Measurements from ENCODE around the gene WDR35.

WDR35 gene

GRCh38 chr2:19989667-19990415 lies at the start of gene WDR35:
WDR35 (minus strand) TSS chr2:19990105; CDS start chr2:19990015, 90 bp downstream.
- peak within 1 kb of the TSS; percentile 75 for H3K4me3 ChIP-seq (ENCODE audit: low read depth, low read length)
- TF ChIP-seq, protein P1, sequence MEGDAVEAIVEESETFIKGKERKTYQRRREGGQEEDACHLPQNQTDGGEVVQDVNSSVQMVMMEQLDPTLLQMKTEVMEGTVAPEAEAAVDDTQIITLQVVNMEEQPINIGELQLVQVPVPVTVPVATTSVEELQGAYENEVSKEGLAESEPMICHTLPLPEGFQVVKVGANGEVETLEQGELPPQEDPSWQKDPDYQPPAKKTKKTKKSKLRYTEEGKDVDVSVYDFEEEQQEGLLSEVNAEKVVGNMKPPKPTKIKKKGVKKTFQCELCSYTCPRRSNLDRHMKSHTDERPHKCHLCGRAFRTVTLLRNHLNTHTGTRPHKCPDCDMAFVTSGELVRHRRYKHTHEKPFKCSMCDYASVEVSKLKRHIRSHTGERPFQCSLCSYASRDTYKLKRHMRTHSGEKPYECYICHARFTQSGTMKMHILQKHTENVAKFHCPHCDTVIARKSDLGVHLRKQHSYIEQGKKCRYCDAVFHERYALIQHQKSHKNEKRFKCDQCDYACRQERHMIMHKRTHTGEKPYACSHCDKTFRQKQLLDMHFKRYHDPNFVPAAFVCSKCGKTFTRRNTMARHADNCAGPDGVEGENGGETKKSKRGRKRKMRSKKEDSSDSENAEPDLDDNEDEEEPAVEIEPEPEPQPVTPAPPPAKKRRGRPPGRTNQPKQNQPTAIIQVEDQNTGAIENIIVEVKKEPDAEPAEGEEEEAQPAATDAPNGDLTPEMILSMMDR (IDR thresholded peaks at IDR 0.05; ENCODE audit: low read depth, low read length), result no peak

DNA sequence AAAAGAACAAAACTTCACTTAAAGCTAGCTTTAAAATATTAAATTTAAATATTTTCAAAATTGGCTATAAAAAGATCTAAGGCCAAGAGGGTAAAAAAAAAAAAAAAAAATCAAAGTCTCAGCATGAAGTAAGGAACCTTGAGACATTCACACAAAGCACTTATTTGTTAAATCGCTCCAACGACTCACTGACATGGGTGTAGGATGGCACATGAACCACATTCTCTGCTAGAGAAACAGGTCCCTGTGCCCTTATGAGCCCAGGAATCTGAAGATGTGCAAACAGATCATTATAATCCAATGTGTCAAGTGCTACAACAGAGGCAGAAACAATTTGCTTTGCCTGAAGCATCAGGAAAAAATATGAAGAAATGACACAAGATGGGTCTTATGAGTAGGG lies 47.8 kb upstream of the WDR35 start:
- TF ChIP-seq, protein P1 (IDR thresholded peaks at IDR 0.05; ENCODE audit: low read depth, low read length), result no peak
- no peak overlapping the region for H3K4me3 ChIP-seq (ENCODE audit: low read depth, low read length)

DNA sequence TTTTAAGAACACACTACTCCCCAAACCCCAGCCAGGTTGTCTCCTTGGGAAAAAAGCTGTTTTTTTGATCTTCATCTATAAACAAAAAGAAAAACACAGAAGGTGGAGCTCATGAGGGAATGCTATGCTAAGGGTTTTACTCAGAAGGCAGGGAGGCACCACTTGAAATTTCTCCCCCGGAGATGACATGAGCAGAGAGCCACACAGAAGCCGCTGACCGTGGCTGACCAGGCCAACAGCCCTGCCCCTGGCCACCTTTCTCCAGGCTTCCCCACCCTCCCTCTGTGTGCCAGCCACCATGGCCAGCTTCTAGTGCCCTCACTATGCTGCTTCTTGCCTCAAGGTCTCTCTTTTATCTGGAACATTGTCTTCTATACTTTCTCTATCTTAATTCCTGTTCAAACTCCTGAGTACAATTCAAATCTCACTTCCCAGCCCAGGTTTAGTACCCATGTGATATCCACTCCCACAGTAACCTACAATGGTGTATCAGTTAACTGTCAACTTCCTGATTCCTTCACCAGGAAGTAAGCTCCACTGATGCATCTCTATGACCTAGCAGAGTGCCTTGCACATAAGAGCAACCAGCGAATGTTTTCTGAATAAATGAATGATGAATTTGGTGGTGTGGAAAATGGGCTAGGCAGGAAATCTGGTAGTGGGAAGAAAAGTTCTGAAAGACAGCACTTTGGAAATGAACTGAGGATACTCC lies 46.2 kb upstream of the WDR35 start:
- H3K4me3 ChIP-seq (ENCODE audit: low read depth, low read length), result no peak overlapping the region
- TF ChIP-seq, protein P1 (IDR thresholded peaks at IDR 0.05; ENCODE audit: low read depth, low read length), result no peak

DNA sequence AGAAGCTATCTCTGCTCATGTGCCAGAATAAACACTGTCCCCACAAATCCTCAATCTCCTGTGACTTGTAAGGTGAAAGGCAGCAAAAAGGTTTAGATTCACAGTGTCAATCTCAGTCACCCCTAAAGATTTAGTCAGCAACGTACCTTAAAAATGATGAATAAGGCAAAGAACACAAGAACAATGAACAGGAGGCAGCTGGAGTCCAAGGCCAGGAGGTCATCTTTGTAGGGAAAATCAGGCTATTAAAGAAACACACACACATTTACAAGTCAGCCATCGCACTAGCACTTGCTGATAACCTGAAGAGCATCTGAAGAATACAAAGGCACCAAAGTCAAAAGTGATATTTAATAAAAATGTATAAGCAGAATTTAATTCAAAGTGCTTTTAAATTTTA lies 44.9 kb upstream of the WDR35 start:
- TF ChIP-seq, protein P1 (IDR thresholded peaks at IDR 0.05; ENCODE audit: low read depth, low read length), result no peak
- no peak overlapping the region for H3K4me3 ChIP-seq (ENCODE audit: low read depth, low read length)

DNA sequence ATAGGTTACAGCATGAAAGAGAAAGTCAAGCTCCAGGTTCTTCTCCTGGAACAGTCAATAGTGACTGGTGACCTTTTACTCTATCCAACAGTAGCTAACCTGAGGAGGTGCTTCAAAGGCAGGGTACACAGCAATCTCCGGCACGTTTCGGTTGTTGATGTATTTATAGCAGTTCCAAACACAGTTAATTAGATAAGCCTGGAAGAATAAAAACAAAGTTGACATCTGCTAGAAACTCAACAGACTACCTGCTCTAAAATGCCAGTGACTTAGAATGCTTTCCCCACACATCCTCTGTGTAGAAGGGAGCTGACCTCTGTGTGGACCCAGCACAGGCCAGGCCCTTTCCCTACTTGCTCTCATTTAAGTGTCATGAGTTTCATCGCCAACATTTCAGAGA lies 44.3 kb upstream of the WDR35 start:
- no peak overlapping the region for H3K4me3 ChIP-seq (ENCODE audit: low read depth, low read length)
- TF ChIP-seq, protein P1 (IDR thresholded peaks at IDR 0.05; ENCODE audit: low read depth, low read length), result no peak

DNA sequence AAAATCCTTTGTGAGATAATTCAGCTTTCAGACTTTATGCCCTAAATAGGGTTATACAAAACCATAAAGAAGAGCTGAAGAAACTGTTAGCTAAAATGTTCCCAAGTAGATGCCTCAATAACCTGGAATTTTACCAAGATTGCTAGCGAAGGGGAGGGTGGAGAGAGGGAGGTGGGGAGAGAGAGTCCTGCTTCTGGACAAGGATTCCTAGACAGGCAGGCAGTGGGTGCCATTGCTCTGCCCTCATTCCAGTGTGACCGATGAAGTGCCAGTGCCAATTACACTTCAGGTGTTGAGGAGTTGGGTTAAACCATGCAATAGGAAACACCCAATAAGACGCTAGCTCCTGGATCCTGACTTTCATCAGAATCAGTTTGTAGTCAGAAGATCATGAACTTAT lies 43.4 kb upstream of the WDR35 start:
- H3K4me3 ChIP-seq (ENCODE audit: low read depth, low read length), result no peak overlapping the region
- TF ChIP-seq, protein P1 (IDR thresholded peaks at IDR 0.05; ENCODE audit: low read depth, low read length), result no peak

GRCh38 chr2:20030224-20030623 lies 40.3 kb upstream of the WDR35 start:
- TF ChIP-seq, protein P1 (IDR thresholded peaks at IDR 0.05; ENCODE audit: low read depth, low read length), result no peak
- no peak overlapping the region for H3K4me3 ChIP-seq (ENCODE audit: low read depth, low read length)

Data from WI38 (cell line).